IMR-90 (cell line): ENCODE measurements around the gene STRN.

Experiments used
- BHLHE40 ChIP-seq: fragments of 150-350 bp; IDR thresholded peaks from 2 replicates; pipeline ENCODE4 v1.6.1; 2016; ENCODE audit warnings: mild to moderate bottlenecking, low read depth, low read length
- FOS ChIP-seq: fragments of 150-350 bp; IDR thresholded peaks from 2 replicates; pipeline ENCODE4 v1.6.1; 2016; ENCODE audit warnings: low read depth, low read length
- POLR2A ChIP-seq: IDR thresholded peaks from 2 replicates; pipeline ENCODE4 v1.6.1; 2012; ENCODE audit warnings: mild to moderate bottlenecking, low read depth, low read length
- RAD21 ChIP-seq: IDR thresholded peaks from 2 replicates; pipeline ENCODE4 v1.6.1; 2012; ENCODE audit warnings: low read length, improper control_type of control experiment
- SMC3 ChIP-seq: fragments of 150-350 bp; IDR thresholded peaks from 2 replicates; pipeline ENCODE4 v1.6.1; 2016; ENCODE audit warnings: low read depth, mild to moderate bottlenecking, antibody characterized with exemption, low read length, moderate library complexity
- USF2 ChIP-seq: fragments of 150-350 bp; IDR thresholded peaks from 2 replicates; pipeline ENCODE4 v1.6.1; 2017; ENCODE audit warnings: mild to moderate bottlenecking, antibody characterized with exemption, low read length, low read depth
- TF ChIP-seq, protein P1 (sequence below): conservative IDR thresholded peaks from 2 replicates; pipeline ENCODE4 v1.5.1; 2012; ENCODE audit warnings: mild to moderate bottlenecking, low read depth, low read length, improper control_type of control experiment

- TF ChIP-seq, protein P1, sequence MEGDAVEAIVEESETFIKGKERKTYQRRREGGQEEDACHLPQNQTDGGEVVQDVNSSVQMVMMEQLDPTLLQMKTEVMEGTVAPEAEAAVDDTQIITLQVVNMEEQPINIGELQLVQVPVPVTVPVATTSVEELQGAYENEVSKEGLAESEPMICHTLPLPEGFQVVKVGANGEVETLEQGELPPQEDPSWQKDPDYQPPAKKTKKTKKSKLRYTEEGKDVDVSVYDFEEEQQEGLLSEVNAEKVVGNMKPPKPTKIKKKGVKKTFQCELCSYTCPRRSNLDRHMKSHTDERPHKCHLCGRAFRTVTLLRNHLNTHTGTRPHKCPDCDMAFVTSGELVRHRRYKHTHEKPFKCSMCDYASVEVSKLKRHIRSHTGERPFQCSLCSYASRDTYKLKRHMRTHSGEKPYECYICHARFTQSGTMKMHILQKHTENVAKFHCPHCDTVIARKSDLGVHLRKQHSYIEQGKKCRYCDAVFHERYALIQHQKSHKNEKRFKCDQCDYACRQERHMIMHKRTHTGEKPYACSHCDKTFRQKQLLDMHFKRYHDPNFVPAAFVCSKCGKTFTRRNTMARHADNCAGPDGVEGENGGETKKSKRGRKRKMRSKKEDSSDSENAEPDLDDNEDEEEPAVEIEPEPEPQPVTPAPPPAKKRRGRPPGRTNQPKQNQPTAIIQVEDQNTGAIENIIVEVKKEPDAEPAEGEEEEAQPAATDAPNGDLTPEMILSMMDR: no peak
- TF ChIP-seq RAD21 (no peak), USF2 (no peak), BHLHE40 (no peak), POLR2A (no peak), FOS (no peak), SMC3 (no peak)
Observed at GRCh38 chr2:36882532-36882931, 83.8 kb downstream of the STRN start.
